Pancreas (tissue), 10 donors: ENCODE results near the gene MCRS1. TPM values are rescaled to one million over a fixed set of nuclear protein-coding genes. Genes with fewer than 3 reads are reported as not detected.

Experiments
- ATAC-seq, 4 donors: fragments of 200-7000 bp; cut with Tn5 transposase; one replicate each; pipeline versions ENCODE4 v1.8.0 to v1.9.1; 2020; ENCODE audit warnings: mild to moderate bottlenecking in 4 of 4, moderate library complexity in 4 of 4
- DNase-seq, 6 donors: peaks; one replicate each; pipeline ENCODE4 v3.0.0-alpha.2; 2020
- FAIRE-seq: peaks from 2 replicates; lab custom pipeline; 2012; peaks lifted over from hg19 to GRCh38; lab: Jason Lieb, UNC
- H3K27ac ChIP-seq, 4 donors: fragments of 200-600 bp; sonication (generic); 1 replicate in 3 of 4; 2 replicates in 1 of 4; pipeline versions ENCODE4 v1.5.0 to v1.8.0; 2020
- H3K27me3 ChIP-seq, 4 donors: fragments of 200-600 bp; one replicate each; pipeline ENCODE4 v1.8.0; 2021
- H3K36me3 ChIP-seq, 3 donors: fragments of 200-600 bp; sonication (generic) in 1 of 3; one replicate each; pipeline versions ENCODE4 v1.5.0 to v1.8.0; 2020 to 2021
- H3K4me1 ChIP-seq, 3 donors: fragments of 200-600 bp; one replicate each; pipeline ENCODE4 v1.8.0; 2021
- H3K4me3 ChIP-seq, 4 donors: fragments of 200-600 bp; sonication (generic) in 2 of 4; one replicate each; pipeline versions ENCODE4 v1.5.0 to v1.8.0; 2020 to 2021
- H3K9me3 ChIP-seq, 4 donors: fragments of 200-600 bp; one replicate each; pipeline ENCODE4 v1.8.0; 2021
- WGBS, 2 donors: extraction: QIAGEN DNeasy Blood & Tissue Kit; methylation state at CpG; one replicate each; pipeline ENCODE4 v1.1.7; 2013; 5-methylcytosine and 5-hydroxymethylcytosine counted together
- intact Hi-C, 3 donors: fragments of 100-400 bp; cut with DNase I; formaldehyde crosslinking; loops; one replicate each; pipeline versions ENCODE4 v1.11.1 to v1.14.2; 2022
- polyA plus RNA-seq, 2 donors: library from polyadenylated mRNA; stranded (reverse); fragments of 200-250 nt; gene quantifications; one replicate each; pipeline ENCODE4 v1.2.3, GENCODE V29; 2013
- total RNA-seq, 6 donors: library from RNA; stranded (reverse); fragmentation: NEBNext Ultra II Directional in 4 of 6; extraction: Animal tissue kit (Norgen Biotek cat#: 25700) in 4 of 6; gene quantifications; one replicate each; pipeline versions ENCODE4 v1.2.1 to v1.2.4, GENCODE V29; 2021 to 2023
- TF ChIP-seq, protein P1 (sequence below), 4 donors: fragments of 200-600 bp; sonication (generic) in 3 of 4; IDR thresholded peaks; one replicate each; pipeline versions ENCODE4 v1.5.0 to v1.8.0; 2021; ENCODE audit warnings: antibody characterized with exemption in 4 of 4
- donor health status: healthy with polysubstance abuse.
- donor health status: DM: no; HTN: no; CAD: no; lungs with moderate emphysema.
- donor health status: DM: no; HTN: no; CAD: no.
- donor health status: control.
- donor health status: control.
- donor health status: Bipolar disorder and iron deficiency.
- donor health status: DM: yes; HTN: yes; CAD: no.
- donor health status: DM: no; HTN: no; CAD: no.
- donor health status: DM: no; HTN: no; CAD: no.
- donor health status: DM: yes; HTN: yes; CAD: no.

MCRS1 gene
- total and polyA plus RNA-seq, 8 donors: 19.3 to 71.0 (median 25.9) TPM

DNA sequence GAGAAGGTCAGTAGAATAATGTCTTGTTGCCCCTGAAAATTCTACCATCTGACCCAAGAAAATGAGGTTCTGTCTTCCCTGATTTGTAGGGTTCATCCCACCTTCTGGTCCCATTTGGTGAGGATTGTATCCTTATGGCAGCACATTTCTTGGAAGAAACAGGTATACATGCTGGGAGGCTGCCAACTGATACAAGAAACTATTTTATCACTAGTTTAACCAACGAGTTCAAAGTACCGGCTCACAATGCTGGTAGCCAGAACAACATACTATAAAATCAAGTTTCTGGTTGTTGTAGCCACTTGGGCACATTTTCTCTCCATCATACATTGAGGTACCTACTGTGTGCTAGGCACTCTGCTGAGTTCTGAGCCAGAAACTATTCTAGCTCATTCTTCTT, 36.2 kb downstream of the MCRS1 start:
- no peak for FAIRE-seq
- peak in 2 of 4 donors; percentile 20 to 33 for ATAC-seq
- Histone ChIP-seq H3K27me3 (no peaks in the 10 kb centered on the region), H3K4me1 (peaks cover 0 to 2% (median 0%) of the 10 kb centered on the region in 3 donors), H3K36me3 (no peaks in the 10 kb centered on the region), H3K9me3 (no peaks in the 10 kb centered on the region), H3K4me3 (no peak overlapping the region), H3K27ac (no peak overlapping the region)
- no peak for DNase-seq
- WGBS, 2 donors: 21 to 26% methylated on average over 2 of the region's 2 CpGs
- intact Hi-C loops: no loop called here
- TF ChIP-seq, protein P1, sequence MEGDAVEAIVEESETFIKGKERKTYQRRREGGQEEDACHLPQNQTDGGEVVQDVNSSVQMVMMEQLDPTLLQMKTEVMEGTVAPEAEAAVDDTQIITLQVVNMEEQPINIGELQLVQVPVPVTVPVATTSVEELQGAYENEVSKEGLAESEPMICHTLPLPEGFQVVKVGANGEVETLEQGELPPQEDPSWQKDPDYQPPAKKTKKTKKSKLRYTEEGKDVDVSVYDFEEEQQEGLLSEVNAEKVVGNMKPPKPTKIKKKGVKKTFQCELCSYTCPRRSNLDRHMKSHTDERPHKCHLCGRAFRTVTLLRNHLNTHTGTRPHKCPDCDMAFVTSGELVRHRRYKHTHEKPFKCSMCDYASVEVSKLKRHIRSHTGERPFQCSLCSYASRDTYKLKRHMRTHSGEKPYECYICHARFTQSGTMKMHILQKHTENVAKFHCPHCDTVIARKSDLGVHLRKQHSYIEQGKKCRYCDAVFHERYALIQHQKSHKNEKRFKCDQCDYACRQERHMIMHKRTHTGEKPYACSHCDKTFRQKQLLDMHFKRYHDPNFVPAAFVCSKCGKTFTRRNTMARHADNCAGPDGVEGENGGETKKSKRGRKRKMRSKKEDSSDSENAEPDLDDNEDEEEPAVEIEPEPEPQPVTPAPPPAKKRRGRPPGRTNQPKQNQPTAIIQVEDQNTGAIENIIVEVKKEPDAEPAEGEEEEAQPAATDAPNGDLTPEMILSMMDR (IDR thresholded peaks at IDR 0.05): no peak

DNA sequence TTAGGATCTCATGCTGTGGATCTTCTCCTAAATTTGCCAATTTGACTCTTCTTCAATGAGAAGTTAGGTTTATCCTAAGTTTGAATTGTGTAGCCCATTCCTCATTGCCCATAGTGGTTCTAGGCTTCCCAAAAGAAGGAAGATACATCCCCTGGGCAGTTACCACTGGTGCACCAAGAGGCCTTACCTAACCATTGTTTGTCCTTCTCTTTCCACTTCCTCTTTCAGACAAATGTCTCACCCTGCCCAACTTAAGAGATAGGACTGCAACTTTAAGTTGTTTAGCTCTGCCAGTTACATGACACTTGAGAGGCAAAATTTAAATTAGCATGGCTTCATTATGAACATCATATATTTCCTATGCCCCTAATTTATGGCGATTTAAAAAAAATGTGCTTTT, 38.5 kb downstream of the MCRS1 start:
- Histone ChIP-seq H3K27ac (no peak overlapping the region), H3K27me3 (no peaks in the 10 kb centered on the region), H3K9me3 (no peaks in the 10 kb centered on the region), H3K4me3 (no peak overlapping the region), H3K36me3 (no peaks in the 10 kb centered on the region), H3K4me1 (peaks cover 0 to 6% (median 4%) of the 10 kb centered on the region in 3 donors)
- TF ChIP-seq, protein P1 (IDR thresholded peaks at IDR 0.05): no peak
- FAIRE-seq (no peak), ATAC-seq (no peak), DNase-seq (no peak)
- 79 to 90% methylated on average over 1 of the region's 1 CpG for WGBS, 2 donors
- intact Hi-C loops: no loop called here

DNA sequence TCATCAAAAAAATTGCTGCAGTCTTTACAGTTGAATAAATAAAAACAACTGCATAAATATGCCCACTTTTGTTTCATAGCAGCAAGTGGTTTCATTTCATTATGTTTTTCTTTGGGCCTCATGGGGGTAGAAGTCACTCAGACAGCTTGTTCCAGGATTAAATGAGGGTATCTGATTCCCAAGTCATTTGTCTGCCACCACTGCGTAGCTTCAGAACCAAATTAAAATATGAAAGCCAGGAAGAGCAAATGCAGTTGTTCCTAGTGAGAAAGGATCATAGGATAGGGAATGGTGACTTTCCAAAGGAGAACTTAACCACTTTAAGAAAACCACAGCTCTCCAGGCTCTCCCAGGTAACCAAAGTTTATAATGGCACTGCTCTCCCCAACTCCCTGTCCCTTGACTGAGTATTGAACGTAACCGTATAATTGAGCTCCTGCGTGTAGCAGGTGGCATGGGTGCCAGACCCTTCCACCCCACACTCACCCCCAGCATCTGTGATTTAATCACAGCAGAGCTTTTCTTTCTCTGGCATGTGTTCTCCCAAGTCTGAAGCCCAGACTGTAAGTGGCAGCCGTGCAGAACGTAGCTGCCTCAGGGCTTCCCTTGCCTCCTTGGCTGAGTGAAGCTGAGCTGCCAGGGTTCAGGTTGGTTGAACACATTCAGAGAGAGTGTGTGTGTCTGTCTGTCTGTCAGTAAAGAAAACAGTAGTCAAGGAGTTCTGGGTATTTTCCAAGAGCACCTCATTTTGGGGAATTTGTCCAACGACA, 40.4 kb downstream of the MCRS1 start:
- Histone ChIP-seq H3K36me3 (no peaks in the 10 kb centered on the region), H3K27me3 (no peaks in the 10 kb centered on the region), H3K4me1 (peaks cover 0 to 10% (median 6%) of the 10 kb centered on the region in 3 donors), H3K27ac (no peak overlapping the region), H3K4me3 (no peak overlapping the region), H3K9me3 (no peaks in the 10 kb centered on the region)
- 74 to 82% methylated on average over 7 of the region's 7 CpGs for WGBS, 2 donors
- TF ChIP-seq, protein P1 (IDR thresholded peaks at IDR 0.05): no peak
- ATAC-seq (no peak), FAIRE-seq (no peak), DNase-seq (no peak)
- intact Hi-C loops: no loop called here

DNA sequence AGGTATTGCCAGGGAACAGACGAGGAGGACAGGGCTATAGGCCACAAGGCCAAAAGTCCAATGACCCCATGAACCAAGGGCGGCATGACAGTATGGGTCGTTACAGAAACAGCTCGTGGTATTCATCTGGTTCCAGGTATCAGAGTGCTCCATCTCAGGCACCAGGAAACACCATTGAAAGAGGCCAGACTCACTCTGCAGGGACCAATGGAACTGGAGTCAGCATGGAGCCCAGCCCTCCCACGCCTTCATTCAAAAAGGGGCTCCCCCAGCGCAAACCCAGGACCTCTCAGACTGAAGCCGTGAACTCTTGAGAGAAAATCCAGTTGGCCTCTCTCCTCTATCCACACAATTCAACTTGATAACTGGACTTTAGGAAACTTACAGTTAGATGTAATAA, 42.0 kb downstream of the MCRS1 start:
- H3K4me3 ChIP-seq: no peak overlapping the region
- TF ChIP-seq, protein P1 (IDR thresholded peaks at IDR 0.05): no peak
- H3K27ac ChIP-seq: no peak overlapping the region
- H3K4me1 ChIP-seq: peaks cover 0 to 10% (median 6%) of the 10 kb centered on the region in 3 donors
- whole genome bisulfite sequencing, 2 donors: 95 to 96% methylated on average over 7 of the region's 7 CpGs
- intact Hi-C loops: no loop called here
- no peak for ATAC-seq
- H3K36me3 ChIP-seq: no peaks in the 10 kb centered on the region
- no peaks in the 10 kb centered on the region for H3K9me3 ChIP-seq
- no peak for DNase-seq
- no peaks in the 10 kb centered on the region for H3K27me3 ChIP-seq
- no peak for FAIRE-seq
